GM12892 (cell line): Measurements from ENCODE around the gene TMEM80.

ENCODE experiments used
- POLR2A ChIP-seq: IDR thresholded peaks from 2 replicates; pipeline ENCODE4 v1.6.1; 2011; ENCODE audit warnings: low read depth, low read length, control low read depth
- POLR2AphosphoS5 ChIP-seq: IDR thresholded peaks from 2 replicates; pipeline ENCODE4 v1.6.1; 2011; ENCODE audit warnings: low read depth, low read length, control low read depth
- TAF1 ChIP-seq: IDR thresholded peaks from 2 replicates; pipeline ENCODE4 v1.6.1; 2011; ENCODE audit warnings: low read depth, mild to moderate bottlenecking, control low read depth, low read length, borderline replicate concordance

- TF ChIP-seq TAF1 (no peak), POLR2A (peak; percentile 32; the same call in 1 of the 2 replicates), POLR2AphosphoS5 (0 out of 2 replicates have a peak, but pooled peaks have one; percentile 32)
Observed at GRCh38 chr11:726278-727220, 30.9 kb downstream of the TMEM80 start.
